Measurements from ENCODE around the gene GPR152.
"Not testable (repeated sequence)": the region's sequence is repeated elsewhere in the genome, so short reads cannot be mapped to it uniquely, and the experiment has no call there.

GPR152 gene

GRCh38 chr11:67409261-67409666 lies 43.3 kb downstream of the GPR152 start:
- no peak for DNase-seq (ENCODE audit: low read depth)

- DNase-seq (ENCODE audit: low read depth): no peak
Observed at GRCh38 chr11:67408437-67409200, 43.9 kb downstream of the GPR152 start.

DNA sequence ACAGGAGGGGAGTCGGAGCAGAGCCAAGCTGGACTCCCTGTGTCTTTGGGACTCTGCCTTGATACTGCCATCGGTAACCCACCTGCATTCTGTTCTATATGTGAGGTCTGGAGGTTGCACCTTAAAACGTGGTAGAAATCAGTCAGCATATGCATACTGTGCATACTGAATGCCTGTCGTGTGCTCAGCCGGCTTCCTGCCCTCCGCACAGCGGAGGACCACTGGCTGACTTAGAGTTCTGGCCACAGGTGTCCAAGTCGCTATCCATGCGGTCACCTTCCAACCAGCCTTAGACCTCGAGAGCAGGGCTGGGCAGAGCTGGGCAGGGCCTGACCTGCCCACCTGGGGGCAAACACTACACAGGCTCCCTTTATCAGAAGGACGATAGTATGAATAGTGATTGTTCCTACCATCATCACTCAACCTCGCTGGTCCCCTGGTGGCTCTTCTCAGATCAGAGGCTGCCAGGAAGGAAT lies 44.8 kb downstream of the GPR152 start:
- no peak for DNase-seq (ENCODE audit: low read depth)

DNA sequence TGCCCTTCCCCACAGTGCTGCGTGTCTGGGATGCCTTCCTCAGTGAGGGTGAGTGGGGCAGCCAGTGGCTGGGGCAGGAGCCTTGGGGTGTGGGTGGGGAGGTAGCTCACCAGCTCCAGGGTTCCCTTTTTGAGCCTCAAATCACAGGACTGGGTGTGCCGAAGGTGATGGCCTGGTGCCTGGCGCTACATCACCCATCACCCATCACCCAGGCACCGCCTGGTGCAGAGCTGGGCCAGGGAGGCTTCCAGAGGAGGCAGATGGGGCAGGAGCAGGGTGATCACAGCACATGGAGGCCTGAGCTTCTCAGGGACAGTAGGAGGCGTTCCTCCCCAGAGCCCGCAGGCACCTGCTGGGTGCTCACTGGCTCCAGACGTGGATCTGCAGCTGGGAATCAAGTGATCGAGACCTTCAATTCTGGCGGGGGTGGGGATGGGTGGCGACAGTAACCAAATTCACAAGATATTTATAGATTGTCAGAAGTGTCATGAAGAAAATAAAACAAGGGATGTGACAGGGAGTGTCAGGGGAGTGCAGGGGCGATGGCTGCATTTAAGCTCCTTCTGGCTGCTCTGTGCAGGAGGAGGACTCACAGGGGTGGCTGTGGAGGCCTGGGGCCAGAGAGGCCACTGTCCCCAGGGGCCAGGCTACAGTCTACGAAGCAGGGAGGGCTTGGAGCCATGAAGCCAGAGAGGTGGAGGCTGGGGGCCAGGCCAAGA lies 45.4 kb downstream of the GPR152 start:
- no peak for DNase-seq (ENCODE audit: low read depth)

- DNase-seq (ENCODE audit: low read depth): no peak
Observed at GRCh38 chr11:67406420-67406968, 46.0 kb downstream of the GPR152 start.

DNA sequence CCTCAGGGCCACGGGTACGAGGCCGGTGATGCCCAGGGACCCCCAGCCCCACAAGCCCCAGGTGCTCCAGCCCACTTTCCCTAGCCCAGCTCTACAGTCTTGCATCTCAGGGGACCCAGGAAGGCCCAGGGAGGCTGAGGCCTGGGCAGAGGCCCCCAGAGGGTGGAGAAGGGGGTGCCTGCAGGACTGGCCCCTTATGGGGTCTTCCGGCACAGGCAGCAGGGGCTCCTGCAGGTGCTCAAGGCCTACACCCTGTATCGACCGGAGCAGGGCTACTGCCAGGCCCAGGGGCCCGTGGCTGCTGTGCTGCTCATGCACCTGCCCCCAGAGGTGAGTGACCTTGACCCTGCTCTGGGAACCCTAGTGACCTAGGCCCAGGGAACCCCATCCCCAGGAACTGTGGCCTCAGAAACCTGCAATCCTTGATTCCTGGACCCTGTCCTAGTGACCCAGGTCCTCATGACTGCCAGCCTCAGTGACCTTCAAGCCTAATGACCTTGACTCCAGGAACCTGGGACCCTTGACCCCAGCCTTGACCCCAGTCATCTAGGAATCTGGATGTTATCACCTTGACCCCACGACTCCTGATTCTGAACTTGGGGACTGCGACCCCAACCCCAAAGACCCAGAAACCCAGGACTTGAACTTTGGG lies 46.7 kb downstream of the GPR152 start:
- DNase-seq (ENCODE audit: low read depth): no peak

GRCh38 chr11:67405196-67405567 lies 47.3 kb downstream of the GPR152 start:
- no peak for DNase-seq (ENCODE audit: low read depth)

DNA sequence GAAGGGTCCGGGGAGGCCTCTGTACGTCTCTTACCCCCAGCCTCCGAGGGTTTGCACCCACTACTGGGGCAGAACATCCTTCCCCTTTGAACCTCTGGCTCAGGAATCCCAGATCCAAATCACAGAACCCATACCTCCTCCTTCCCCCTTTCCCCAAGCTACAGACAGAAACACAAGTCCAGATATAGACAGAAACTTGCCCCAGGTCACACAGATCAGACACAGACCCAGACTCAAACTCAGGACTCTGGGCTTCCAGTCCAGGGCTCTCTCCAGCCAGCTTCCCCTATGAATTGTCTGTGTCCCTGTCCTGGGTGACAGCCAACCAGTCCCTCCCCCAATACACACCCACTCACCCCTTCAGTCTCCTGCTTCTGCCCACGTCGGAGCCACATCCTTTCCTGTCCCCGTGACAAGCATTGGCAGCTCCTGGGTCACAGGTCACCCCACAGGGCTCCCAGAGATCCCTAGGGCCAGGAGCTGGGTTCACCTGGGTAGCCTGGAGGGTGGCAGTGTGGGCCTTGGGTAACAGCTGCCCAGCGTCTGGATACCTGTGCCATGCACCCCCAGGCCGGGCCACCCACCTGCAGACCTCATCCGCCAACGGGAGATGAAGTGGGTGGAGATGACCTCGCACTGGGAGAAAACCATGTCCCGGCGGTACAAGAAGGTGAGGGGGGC lies 47.9 kb downstream of the GPR152 start:
- no peak for DNase-seq (ENCODE audit: low read depth)

GRCh38 chr11:67403085-67403484 lies 49.4 kb downstream of the GPR152 start:
- DNase-seq (ENCODE audit: low read depth): not testable (repeated sequence)

GRCh38 chr11:67402192-67402839 lies 50.2 kb downstream of the GPR152 start:
- DNase-seq (ENCODE audit: low read depth): not testable (repeated sequence)

DNA sequence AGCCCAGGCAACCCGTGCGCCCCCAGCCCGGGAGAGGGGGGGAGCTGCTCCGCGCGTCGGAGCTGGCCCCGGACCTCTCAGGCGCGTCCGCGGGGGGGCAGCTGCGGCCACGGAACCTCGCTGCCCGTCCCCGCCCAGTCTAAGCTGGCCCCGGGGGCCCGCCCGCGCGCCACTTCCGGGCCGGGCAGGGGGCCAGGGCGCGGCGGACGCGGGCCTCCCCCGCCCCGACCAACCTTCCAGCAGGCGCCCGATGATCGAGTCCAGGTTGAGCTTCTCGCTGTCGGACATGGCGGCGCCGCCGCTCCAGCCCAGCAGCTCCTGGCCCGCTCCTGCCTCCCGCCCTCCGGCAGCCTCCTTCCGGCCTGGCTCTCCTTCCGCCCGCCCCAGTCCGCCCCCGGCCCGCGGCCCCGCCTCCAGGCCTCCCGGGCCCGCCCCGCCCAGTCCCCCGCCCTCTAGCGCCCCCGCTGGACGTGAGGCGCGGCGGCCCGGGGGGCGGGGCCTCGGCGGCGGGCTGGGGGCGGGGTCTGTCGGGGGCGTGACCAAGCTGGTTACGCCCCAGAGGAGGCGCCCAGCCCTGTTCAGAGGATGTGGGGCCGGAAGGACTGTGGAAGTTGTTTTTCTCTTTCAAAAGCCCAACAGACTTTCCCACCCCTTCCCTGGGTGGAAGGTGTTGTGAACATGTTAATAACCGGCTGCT lies 50.9 kb downstream of the GPR152 start, which contains the start of gene PPP1CA:
Gene PPP1CA (minus strand): TSS at position 364 of the 697 bp plus-strand sequence. CDS start 76 bp downstream, at position 288.
- peak; percentile 89 for DNase-seq (ENCODE audit: low read depth)

Measured in CMK (cell line).